ENCODE measurements around the gene VPS37D.

The VPS37D gene

DNA sequence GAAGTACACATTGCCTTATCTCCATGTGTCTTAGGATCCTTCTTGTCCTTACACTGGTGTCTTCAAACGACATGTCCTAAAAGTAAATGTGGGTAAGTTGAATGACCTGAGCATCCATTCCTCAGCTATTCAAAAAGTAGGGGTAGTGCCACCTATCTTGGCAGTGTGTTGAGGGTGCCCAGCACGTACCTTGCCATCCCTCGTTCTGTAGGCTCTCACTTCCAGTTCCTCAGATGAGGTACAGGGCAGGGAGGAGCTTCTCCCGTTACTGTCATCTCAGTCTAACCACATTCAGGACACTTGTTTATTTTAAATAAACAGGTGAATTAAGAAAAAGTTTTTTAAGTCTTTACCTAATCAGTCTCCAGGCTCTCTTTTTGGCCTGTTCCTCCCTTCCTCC lies 28.7 kb downstream of the VPS37D start:
- Histone ChIP-seq H3K4me3 (ENCODE audit: low read length in 2 of 2) (no peak overlapping the region), H3K27me3 (ENCODE audit: control insufficient read depth in 2 of 2, insufficient read depth in 2 of 2, low read length in 2 of 2) (no peaks in the 10 kb centered on the region), H3K4me1 (ENCODE audit: control insufficient read depth in 2 of 2, insufficient read depth in 2 of 2, low read length in 2 of 2) (no peaks in the 10 kb centered on the region), H3K27ac (ENCODE audit: low read depth in 2 of 2, low read length in 2 of 2) (no peak overlapping the region), H3K9ac (ENCODE audit: low read depth in 1 of 2, low read length in 2 of 2) (no peak overlapping the region), H3K36me3 (ENCODE audit: control insufficient read depth in 2 of 2, insufficient read depth in 2 of 2, low read length in 2 of 2) (peaks cover 44 to 68% of the 10 kb centered on the region in 2 donors), H3K9me3 (ENCODE audit: control insufficient read depth in 2 of 2, low read length in 2 of 2) (no peaks in the 10 kb centered on the region)

DNA sequence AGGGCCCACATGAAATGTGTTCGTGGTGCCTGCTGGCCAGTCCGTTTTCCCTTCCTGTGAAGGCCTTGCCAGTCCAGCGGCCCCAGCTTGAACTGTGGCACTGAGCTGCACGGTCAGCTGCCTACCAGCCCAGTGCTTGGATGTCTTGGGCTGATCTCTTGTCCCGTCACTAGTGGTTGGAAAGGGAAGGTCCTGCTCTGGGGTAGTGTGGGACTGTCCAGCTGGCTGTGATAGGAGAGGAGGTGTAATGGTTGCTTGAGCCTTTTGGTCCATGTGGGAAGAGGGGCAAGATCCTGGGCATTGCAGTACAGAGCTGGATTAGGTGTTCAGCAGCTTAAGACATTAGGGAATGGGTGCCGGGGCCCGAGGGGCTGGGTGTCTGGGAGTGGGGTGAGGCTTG lies 30.8 kb downstream of the VPS37D start:
- no peaks in the 10 kb centered on the region for H3K27me3 ChIP-seq (ENCODE audit: control insufficient read depth in 2 of 2, insufficient read depth in 2 of 2, low read length in 2 of 2)
- no peak overlapping the region for H3K4me3 ChIP-seq (ENCODE audit: low read length in 2 of 2)
- no peak overlapping the region for H3K27ac ChIP-seq (ENCODE audit: low read depth in 2 of 2, low read length in 2 of 2)
- H3K36me3 ChIP-seq (ENCODE audit: control insufficient read depth in 2 of 2, insufficient read depth in 2 of 2, low read length in 2 of 2): peaks cover 32 to 53% of the 10 kb centered on the region in 2 donors
- H3K9ac ChIP-seq (ENCODE audit: low read depth in 1 of 2, low read length in 2 of 2): no peak overlapping the region
- H3K4me1 ChIP-seq (ENCODE audit: control insufficient read depth in 2 of 2, insufficient read depth in 2 of 2, low read length in 2 of 2): no peaks in the 10 kb centered on the region
- H3K9me3 ChIP-seq (ENCODE audit: control insufficient read depth in 2 of 2, low read length in 2 of 2): no peaks in the 10 kb centered on the region

DNA sequence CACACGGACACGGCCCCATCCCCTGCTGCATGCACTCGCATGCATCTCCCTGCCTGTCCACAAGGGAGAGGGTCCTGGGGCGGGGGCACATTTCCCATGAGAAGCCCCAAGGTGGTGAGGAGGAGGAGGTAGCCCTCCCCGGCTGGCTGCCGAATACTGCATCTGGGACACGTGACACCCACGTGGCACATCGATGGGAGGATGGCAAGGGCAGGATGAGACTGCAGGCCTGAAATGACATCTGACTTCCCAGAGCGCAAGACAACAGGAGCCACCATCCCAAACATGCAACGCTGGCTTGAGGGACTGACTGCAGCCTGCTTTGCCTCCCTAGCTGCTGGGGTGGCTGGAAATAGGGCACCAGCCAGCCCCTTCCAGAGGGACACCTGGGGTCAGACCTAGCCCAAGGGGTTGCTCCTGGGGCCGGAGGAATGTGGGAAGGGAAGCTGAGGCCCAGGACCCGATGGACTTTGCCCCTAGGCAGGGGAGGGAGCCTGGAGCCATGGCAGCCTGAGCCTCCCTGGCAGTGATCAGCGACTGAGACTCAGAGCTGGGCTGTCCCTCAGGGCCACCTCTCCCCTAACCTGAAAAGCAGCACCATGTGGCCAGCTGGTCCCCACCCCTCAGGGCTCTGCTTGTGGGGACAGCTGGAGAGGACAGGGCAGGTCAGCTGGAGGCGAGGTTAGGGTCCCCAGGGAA lies 31.9 kb downstream of the VPS37D start:
- no peaks in the 10 kb centered on the region for H3K27me3 ChIP-seq (ENCODE audit: control insufficient read depth in 2 of 2, insufficient read depth in 2 of 2, low read length in 2 of 2)
- H3K4me3 ChIP-seq (ENCODE audit: low read length in 2 of 2): no peak overlapping the region
- H3K9ac ChIP-seq (ENCODE audit: low read depth in 1 of 2, low read length in 2 of 2): no peak overlapping the region
- no peak overlapping the region for H3K27ac ChIP-seq (ENCODE audit: low read depth in 2 of 2, low read length in 2 of 2)
- H3K9me3 ChIP-seq (ENCODE audit: control insufficient read depth in 2 of 2, low read length in 2 of 2): no peaks in the 10 kb centered on the region
- peaks cover 0 to 5% of the 10 kb centered on the region in 2 donors for H3K4me1 ChIP-seq (ENCODE audit: control insufficient read depth in 2 of 2, insufficient read depth in 2 of 2, low read length in 2 of 2)
- H3K36me3 ChIP-seq (ENCODE audit: control insufficient read depth in 2 of 2, insufficient read depth in 2 of 2, low read length in 2 of 2): peaks cover 22 to 42% of the 10 kb centered on the region in 2 donors

DNA sequence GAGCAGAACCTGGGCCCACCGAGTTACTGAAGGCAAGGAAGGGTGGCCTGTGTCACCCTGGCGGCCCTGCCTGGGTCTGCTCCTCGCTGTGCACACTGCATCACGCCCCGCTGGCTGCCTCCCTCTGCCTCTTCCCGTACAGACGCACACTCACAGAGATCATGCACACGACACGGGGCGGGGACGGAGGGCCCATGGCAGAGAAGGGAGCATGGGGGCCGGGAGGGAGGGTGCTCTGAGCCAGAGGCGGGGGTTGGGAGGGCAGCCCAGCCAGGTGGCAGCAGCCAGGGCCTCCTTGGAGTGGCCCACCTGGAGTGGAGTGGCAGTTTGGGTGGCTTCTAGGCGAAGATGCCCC lies 32.4 kb downstream of the VPS37D start:
- peaks cover 0 to 9% of the 10 kb centered on the region in 2 donors for H3K4me1 ChIP-seq (ENCODE audit: control insufficient read depth in 2 of 2, insufficient read depth in 2 of 2, low read length in 2 of 2)
- no peak overlapping the region for H3K4me3 ChIP-seq (ENCODE audit: low read length in 2 of 2)
- no peaks in the 10 kb centered on the region for H3K9me3 ChIP-seq (ENCODE audit: control insufficient read depth in 2 of 2, low read length in 2 of 2)
- H3K9ac ChIP-seq (ENCODE audit: low read depth in 1 of 2, low read length in 2 of 2): no peak overlapping the region
- no peaks in the 10 kb centered on the region for H3K27me3 ChIP-seq (ENCODE audit: control insufficient read depth in 2 of 2, insufficient read depth in 2 of 2, low read length in 2 of 2)
- H3K36me3 ChIP-seq (ENCODE audit: control insufficient read depth in 2 of 2, insufficient read depth in 2 of 2, low read length in 2 of 2): peaks cover 18 to 37% of the 10 kb centered on the region in 2 donors
- H3K27ac ChIP-seq (ENCODE audit: low read depth in 2 of 2, low read length in 2 of 2): no peak overlapping the region

DNA sequence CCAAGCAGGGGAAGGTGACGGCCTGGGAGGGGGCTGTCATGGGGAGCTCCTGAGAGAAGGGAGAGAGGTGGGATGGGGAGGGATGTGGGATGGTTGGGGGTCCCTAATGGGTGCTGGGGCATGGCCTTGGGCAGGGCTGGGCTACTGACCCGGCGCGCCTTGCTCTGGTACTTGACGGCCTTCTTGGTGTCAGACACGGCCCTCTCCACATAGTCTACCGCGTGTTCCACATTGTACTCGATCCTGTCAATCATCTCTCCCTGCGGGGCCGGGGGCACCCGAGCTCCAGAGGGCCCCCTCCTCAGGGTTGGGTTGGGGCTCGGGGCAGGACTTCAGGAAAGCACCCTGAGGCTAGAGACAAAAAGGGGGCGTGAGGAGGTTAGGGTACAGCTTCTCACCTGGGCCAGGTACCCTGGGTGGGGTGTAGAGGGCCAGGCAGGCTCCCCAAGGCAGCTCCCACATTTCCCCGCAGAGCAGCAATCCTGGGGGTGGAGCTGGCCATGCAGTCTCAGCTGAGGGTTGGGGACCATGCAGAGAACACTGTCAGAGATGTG lies 33.0 kb downstream of the VPS37D start:
- H3K36me3 ChIP-seq (ENCODE audit: control insufficient read depth in 2 of 2, insufficient read depth in 2 of 2, low read length in 2 of 2): peaks cover 14 to 32% of the 10 kb centered on the region in 2 donors
- H3K9me3 ChIP-seq (ENCODE audit: control insufficient read depth in 2 of 2, low read length in 2 of 2): no peaks in the 10 kb centered on the region
- no peak overlapping the region for H3K9ac ChIP-seq (ENCODE audit: low read depth in 1 of 2, low read length in 2 of 2)
- no peak overlapping the region for H3K4me3 ChIP-seq (ENCODE audit: low read length in 2 of 2)
- H3K27me3 ChIP-seq (ENCODE audit: control insufficient read depth in 2 of 2, insufficient read depth in 2 of 2, low read length in 2 of 2): no peaks in the 10 kb centered on the region
- H3K4me1 ChIP-seq (ENCODE audit: control insufficient read depth in 2 of 2, insufficient read depth in 2 of 2, low read length in 2 of 2): peaks cover 0 to 13% of the 10 kb centered on the region in 2 donors
- no peak overlapping the region for H3K27ac ChIP-seq (ENCODE audit: low read depth in 2 of 2, low read length in 2 of 2)

DNA sequence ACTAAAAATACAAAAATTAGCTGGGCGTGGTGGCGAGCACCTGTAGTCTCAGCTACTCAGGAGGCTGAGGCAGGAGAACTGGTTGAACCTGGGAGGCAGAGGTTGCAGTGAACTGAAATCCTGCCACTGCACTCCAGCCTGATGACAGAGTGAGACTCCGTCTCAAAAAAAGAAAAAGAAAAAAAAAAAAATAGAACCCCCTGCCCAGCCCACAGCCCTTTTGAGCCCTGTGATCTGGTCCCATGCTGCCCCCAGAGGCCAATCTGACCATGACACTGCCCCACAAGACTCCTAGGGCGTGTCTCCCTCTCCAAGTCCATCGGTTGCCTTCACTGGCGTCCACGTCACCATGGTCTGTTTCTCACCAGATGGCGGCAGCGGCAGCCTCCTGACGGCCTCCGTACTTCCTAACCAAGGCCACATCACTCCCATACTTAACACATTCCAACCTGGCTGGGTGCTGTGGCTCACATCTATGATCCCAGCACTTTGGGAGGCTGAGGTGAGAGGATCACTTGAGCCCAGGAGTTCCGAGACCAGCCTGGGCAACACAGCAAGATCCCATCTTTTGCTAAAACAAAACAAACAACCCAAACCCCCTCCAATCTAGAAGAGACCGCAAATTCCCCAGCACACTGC lies 33.8 kb downstream of the VPS37D start:
- Histone ChIP-seq H3K36me3 (ENCODE audit: control insufficient read depth in 2 of 2, insufficient read depth in 2 of 2, low read length in 2 of 2) (peaks cover 14 to 24% of the 10 kb centered on the region in 2 donors), H3K4me3 (ENCODE audit: low read length in 2 of 2) (no peak overlapping the region), H3K4me1 (ENCODE audit: control insufficient read depth in 2 of 2, insufficient read depth in 2 of 2, low read length in 2 of 2) (peaks cover 0 to 13% of the 10 kb centered on the region in 2 donors), H3K9me3 (ENCODE audit: control insufficient read depth in 2 of 2, low read length in 2 of 2) (no peaks in the 10 kb centered on the region), H3K9ac (ENCODE audit: low read depth in 1 of 2, low read length in 2 of 2) (no peak overlapping the region), H3K27me3 (ENCODE audit: control insufficient read depth in 2 of 2, insufficient read depth in 2 of 2, low read length in 2 of 2) (no peaks in the 10 kb centered on the region), H3K27ac (ENCODE audit: low read depth in 2 of 2, low read length in 2 of 2) (no peak overlapping the region)

DNA sequence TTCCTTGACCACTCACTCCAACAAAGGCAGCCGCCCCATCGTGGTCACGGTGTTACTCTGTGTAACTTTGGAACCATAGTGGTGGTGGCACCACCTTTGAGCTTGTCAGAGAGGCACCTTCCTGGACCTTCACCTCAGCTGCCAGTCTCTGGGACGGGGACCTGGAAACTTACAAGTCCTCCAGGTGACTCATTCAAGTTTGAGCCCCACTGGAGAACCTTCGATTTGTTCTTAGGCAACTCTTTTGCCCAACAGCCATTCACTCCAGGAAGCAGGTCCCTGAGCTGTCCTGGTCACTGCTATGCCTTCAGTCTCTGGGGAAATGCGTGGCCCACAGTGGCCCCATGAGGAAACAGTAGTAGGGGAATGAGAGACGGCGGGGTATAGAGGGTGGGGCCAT lies 34.6 kb downstream of the VPS37D start:
- Histone ChIP-seq H3K9ac (ENCODE audit: low read depth in 1 of 2, low read length in 2 of 2) (no peak overlapping the region), H3K9me3 (ENCODE audit: control insufficient read depth in 2 of 2, low read length in 2 of 2) (no peaks in the 10 kb centered on the region), H3K4me1 (ENCODE audit: control insufficient read depth in 2 of 2, insufficient read depth in 2 of 2, low read length in 2 of 2) (peaks cover 4 to 19% of the 10 kb centered on the region in 2 donors), H3K27ac (ENCODE audit: low read depth in 2 of 2, low read length in 2 of 2) (no peak overlapping the region), H3K27me3 (ENCODE audit: control insufficient read depth in 2 of 2, insufficient read depth in 2 of 2, low read length in 2 of 2) (no peaks in the 10 kb centered on the region), H3K4me3 (ENCODE audit: low read length in 2 of 2) (no peak overlapping the region), H3K36me3 (ENCODE audit: control insufficient read depth in 2 of 2, insufficient read depth in 2 of 2, low read length in 2 of 2) (peaks cover 9 to 17% of the 10 kb centered on the region in 2 donors)

DNA sequence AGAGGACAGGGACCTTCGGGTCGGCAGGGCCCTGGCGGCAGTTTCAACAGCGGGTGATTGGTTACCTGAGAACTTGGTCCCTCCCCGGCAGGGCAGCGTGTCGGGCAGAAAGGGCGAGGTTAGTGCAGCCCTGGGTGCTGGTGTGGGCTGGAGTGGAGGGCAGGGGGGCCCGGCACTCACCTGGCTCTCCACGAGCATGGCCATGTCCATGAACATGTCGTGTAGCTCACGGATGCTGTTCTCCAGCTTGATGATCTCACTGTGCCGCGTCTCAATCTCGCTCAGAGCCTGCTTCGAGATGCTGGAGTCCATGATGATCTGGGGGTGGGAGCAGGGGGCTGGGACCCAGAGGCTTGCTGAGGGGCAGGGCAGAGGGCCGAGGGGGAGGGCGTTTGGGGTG lies 35.0 kb downstream of the VPS37D start:
- Histone ChIP-seq H3K9ac (ENCODE audit: low read depth in 1 of 2, low read length in 2 of 2) (no peak overlapping the region), H3K27me3 (ENCODE audit: control insufficient read depth in 2 of 2, insufficient read depth in 2 of 2, low read length in 2 of 2) (no peaks in the 10 kb centered on the region), H3K27ac (ENCODE audit: low read depth in 2 of 2, low read length in 2 of 2) (no peak overlapping the region), H3K4me1 (ENCODE audit: control insufficient read depth in 2 of 2, insufficient read depth in 2 of 2, low read length in 2 of 2) (peaks cover 4 to 19% of the 10 kb centered on the region in 2 donors), H3K9me3 (ENCODE audit: control insufficient read depth in 2 of 2, low read length in 2 of 2) (no peaks in the 10 kb centered on the region), H3K4me3 (ENCODE audit: low read length in 2 of 2) (no peak overlapping the region), H3K36me3 (ENCODE audit: control insufficient read depth in 2 of 2, insufficient read depth in 2 of 2, low read length in 2 of 2) (peaks cover 5 to 13% of the 10 kb centered on the region in 2 donors)

DNA sequence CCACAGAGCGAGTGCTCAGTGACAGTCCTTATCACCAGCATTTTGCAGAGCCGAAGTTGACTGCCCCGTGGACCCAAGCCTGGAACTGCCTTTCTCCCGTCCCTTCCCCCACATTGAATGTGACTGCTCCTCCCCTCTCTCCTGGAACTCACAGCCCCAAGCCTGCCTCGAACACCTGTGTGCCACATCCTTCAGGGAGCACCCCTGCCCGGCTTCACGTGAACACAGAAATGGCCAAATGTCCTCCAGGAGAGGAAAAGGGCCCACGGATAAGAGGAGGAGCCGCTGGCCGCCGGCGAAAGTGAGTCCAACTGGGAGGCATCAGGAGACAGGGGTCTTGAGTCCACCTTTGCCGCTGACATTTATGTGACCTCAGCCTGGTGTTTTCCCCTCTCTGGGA lies 35.6 kb downstream of the VPS37D start:
- Histone ChIP-seq H3K27ac (ENCODE audit: low read depth in 2 of 2, low read length in 2 of 2) (no peak overlapping the region), H3K36me3 (ENCODE audit: control insufficient read depth in 2 of 2, insufficient read depth in 2 of 2, low read length in 2 of 2) (peaks cover 5 to 9% of the 10 kb centered on the region in 2 donors), H3K27me3 (ENCODE audit: control insufficient read depth in 2 of 2, insufficient read depth in 2 of 2, low read length in 2 of 2) (no peaks in the 10 kb centered on the region), H3K9ac (ENCODE audit: low read depth in 1 of 2, low read length in 2 of 2) (no peak overlapping the region), H3K4me1 (ENCODE audit: control insufficient read depth in 2 of 2, insufficient read depth in 2 of 2, low read length in 2 of 2) (peaks cover 4 to 19% of the 10 kb centered on the region in 2 donors), H3K4me3 (ENCODE audit: low read length in 2 of 2) (no peak overlapping the region), H3K9me3 (ENCODE audit: control insufficient read depth in 2 of 2, low read length in 2 of 2) (no peaks in the 10 kb centered on the region)

Measured in mucosa of rectum (tissue), 2 donors.